HG03039 (cell line): ENCODE measurements around the gene CCDC134.

Source experiments
- ATAC-seq: cut with Tn5 transposase; IDR thresholded peaks from one replicate; pipeline ENCODE4 v1.9.1; 2021; ENCODE audit warnings: mild to moderate bottlenecking, moderate library complexity; ENCODE audit not compliant: unreplicated experiment

The CCDC134 gene

GRCh38 chr22:41800348-41801146, at the start of gene CCDC134:
TSS of gene CCDC134 (plus strand) at chr22:41800679. CDS start at chr22:41808891, 8,212 bp downstream.
- peak; percentile 84 for ATAC-seq

DNA sequence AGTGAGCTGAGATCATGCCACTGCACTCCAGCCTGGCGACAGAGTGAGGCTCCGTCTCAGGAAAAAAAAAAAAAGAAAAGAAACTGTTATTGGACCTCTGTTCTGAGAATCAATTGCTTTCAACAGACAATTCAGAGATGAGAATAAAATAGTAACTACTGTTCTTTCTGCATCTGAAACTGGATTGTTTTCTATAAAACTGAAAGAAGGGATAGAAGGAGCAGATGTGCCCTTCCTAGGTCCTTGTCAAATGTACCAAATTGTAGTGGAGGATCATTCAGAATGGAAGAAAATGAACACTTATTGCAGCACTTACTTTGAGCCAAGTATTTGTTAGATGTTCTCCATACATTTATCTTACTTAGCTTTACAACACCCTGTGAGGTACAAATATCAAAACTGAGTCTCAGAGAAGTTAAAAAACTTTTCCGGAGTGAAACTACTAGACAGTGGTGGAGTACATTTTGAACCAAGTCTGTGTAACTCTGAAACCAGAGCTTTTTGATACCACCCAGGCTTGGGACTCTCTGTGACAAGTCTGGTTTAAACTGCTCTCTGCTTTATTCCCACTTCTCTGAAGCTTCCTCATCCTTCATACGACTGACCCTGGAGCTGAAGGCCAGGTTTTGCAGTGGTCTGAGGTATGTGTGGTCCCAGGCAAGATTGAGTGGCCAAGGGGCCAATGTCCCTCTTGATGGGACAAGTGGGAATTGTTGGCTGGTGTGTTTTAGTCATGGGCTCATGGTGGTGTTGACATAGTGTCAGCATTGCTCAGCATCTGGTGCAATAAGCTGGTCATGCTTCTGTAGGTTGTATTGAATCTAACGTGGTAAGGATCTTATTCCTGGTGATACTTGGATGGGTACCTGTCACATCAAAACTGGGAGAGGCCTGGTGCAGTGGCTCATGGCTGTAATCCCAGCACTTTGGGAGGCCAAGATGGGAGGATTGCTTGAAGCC, 48.2 kb upstream of the CCDC134 start:
- no peak for ATAC-seq

GRCh38 chr22:41753984-41754383, 46.5 kb upstream of the CCDC134 start:
- no peak for ATAC-seq

- no peak for ATAC-seq
Measured at GRCh38 chr22:41757502-41757901, 43.0 kb upstream of the CCDC134 start.

DNA sequence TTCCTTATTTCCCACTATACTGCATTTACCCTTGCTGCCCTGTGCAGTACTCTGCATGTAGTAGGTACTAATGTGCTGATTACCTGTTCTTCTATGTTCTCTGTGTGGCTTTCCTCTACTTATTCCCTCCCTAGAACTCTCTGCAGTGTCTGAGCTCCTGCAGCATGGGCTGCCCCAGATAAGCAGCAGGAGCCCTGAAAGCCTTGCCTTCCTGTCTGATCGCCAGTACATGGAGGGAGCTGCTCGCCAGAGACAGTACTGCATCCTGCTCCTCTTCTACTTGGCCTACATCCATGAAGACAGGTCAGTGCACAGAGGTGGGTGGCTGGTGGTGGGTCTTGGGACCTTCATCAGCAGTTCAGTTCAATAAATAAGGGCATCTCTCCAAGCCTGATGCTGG, 42.2 kb upstream of the CCDC134 start:
- ATAC-seq: no peak

DNA sequence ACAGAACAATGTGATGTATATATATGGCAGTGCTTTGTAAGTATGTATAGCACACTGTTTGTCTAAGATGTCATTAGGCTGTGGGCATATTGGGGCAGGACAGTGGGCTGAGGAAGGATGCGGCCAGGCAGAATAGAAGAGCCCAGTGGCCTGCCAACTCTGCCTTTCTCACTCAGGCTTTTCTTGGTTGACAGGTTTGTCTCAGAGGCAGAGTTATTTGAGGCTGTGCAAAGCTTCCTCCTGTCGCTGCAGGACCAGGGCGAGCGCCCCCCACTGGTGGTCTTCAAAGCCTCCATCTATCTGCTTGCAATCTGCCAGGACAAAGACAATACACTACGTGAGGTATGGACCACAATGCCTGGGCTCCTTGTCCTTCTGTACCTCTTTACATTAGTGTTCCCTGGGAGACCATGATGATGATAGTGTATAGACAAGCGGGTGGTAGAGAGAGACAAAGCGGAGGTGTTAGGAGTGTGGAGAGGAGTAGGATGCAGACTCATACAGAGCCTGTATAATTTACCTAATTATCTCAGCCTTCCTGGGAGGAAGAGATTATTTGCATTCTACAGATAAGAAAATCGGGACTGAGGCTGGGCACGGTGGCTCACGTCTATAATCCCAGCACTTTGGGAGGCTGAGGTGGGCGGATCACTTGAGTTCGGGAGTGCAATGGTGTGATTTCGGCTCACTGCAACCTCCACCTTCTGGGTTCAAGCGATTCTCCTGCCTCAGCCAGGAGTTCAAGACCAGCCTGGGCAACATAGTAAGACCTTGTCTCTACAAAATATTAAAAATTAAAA, 37.3 kb upstream of the CCDC134 start:
- no peak for ATAC-seq

- no peak for ATAC-seq
Measured at GRCh38 chr22:41766476-41766875, 34.0 kb upstream of the CCDC134 start.

GRCh38 chr22:41768430-41768829, 32.0 kb upstream of the CCDC134 start:
- no peak for ATAC-seq

DNA sequence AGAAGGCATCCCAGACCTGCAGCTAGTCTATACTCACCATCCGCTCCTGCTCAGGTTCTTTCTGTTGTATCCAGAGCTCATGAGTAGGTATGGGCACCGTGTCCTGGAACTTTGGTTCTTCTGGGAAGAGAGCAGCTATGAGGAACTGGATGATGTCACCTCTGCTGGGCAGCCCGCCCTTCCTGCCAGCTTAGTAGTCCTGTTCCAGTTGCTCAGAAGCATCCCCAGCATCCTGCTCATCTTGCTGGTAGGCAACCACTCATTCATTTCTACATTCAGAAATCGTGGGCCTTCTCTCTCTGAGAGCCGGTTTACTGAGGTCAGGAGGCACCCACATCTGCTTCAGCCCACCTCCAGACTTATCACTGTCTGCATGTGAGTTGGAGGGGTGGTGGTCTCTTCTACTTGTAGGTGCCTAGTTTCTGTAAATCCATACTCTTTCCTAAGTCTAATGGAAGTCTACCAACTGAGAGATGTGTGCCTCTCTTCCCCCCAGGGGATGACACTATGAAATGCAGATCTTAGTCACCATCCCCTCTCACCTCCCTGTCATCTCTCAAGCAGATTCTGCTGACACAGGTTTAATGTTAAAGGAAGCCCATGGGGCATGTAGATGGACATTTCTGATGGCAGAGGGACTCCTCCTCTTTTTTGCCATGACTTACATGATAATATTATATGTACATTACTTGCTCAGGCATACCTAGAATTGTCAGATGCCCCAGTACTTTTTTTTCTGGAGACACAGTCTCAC, 29.6 kb upstream of the CCDC134 start:
- no peak for ATAC-seq

DNA sequence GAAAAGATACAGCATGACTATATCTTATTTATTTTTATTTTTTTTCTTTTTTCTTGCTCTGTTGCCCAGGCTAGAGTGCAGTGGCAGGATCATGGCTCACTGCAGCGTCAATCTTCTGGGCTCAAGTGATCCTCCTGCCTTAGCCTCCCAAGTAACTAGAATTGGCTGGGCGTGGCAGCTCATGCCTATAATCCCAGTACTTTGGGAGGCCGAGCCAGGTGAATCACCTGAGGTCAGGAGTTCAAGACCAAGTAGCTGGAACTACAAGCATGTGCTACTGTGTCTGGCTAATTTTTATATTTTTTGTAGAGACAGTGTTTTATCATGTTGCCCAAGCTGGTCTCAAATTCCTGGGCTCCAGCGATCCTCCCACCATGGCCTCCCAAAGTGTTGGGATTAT, 28.3 kb upstream of the CCDC134 start:
- ATAC-seq: no peak

DNA sequence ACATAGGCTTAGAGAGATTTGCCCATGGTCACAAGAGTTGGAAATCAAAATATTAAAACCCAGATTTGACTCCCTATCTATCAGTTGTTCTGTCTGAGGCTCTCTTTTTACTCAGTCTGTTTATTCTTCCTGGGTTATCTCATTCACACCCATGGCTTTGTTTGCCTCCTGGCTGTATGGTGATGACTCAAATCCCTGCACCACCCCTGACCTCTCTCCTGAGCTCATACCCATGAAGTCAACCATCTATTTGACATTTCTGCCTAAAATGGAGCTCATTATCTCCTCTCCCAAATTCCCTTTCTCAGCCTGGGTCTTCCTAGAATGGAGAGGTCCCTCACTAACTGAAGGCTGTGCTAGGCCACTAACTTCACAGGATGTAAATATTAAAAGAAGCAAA, 27.8 kb upstream of the CCDC134 start:
- ATAC-seq: no peak

DNA sequence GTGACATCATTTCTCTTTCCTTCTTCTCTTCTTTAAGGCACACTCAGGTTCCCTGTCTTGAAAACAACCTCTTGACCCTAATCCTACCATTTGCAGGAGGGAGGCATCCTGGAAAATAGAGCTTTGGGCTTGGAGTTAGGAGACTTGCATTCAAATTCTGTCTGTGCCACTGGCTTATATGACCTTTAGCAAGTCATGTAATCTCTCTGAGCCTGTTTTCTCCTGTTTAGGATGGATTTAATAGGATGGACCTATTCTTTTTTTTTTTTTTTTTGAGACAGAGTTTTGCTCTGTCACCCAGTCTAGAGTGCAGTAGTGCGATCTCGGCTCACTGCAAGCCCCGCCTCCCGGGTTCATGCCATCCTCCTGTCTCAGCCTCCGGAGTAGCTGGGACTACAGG, 25.1 kb upstream of the CCDC134 start:
- no peak for ATAC-seq

GRCh38 chr22:41775976-41776375, 24.5 kb upstream of the CCDC134 start:
- no peak for ATAC-seq

GRCh38 chr22:41776381-41776780, 24.1 kb upstream of the CCDC134 start:
- ATAC-seq: no peak

DNA sequence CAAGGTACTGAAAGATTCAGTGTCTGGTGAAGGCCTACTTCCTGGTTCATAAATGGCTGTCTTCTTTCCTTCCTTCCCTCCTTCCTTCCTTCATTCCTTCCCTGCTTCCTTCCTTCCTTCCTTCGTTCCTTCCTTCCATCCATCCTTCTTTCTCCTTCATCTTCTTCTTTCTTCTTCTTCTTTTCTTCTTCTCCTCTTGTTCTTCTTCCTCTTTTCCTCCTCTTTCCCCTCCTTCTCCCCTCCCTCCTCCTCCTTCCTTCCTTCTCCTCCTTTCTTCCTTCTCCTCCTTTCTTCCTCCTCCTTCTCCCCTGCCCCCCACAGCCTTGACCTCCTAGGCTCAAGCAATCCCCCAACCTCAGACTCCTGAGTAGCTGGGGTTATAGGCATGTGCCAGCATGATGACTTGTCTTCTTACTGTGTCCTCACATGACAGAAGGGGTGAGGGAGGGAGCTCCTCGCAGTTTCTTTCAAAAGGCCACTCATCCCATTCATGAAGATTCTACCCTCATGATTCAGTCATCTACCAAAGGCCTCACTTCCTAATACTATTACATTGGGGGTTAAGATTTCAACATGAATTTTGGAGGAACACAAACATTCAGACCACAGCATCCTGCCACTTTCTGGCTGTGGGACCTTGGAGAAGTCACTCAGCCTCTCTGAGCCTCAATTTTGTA, 22.6 kb upstream of the CCDC134 start:
- no peak for ATAC-seq

DNA sequence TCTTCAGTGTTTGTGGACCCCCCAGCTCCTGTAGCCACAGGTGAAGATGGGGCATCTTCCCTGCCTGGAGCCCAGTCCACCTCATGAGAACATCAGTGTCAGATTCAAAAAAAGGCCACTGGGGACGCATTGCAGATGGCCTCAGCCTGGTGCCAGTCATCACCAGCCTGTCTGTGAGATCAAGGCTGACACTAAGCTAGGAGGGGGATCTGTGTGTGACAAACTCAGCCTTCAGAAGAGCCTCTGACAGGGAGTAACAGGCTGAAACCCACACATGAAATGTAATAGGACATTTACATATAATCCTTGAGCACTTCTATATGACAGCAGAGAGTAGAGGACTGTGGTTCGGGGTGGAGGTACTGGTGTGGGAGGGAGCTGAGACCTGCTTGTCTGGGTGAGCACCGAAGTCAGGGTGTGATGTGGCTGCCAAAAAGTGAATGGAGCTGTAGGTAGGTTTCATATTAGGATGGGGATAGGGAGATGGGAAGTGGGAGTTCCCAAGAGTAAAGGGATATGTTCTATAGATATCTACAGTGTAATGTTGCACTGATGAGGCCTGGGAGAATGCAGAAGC, 20.5 kb upstream of the CCDC134 start:
- ATAC-seq: no peak

GRCh38 chr22:41780746-41781505, 19.6 kb upstream of the CCDC134 start:
- peak; percentile 70 for ATAC-seq

GRCh38 chr22:41781507-41781906, 19.0 kb upstream of the CCDC134 start:
- ATAC-seq: no peak

GRCh38 chr22:41782316-41782715, 18.2 kb upstream of the CCDC134 start:
- ATAC-seq: no peak
